Tibial nerve (tissue), 4 donors: ENCODE data around the gene ARSD. TPM values are rescaled to one million over a fixed set of nuclear protein-coding genes. Genes with fewer than 3 reads are reported as not detected.
"Not testable (repeated sequence)": the region's sequence is repeated elsewhere in the genome, so short reads cannot be mapped to it uniquely, and the experiment has no call there.

Source experiments
- DNase-seq, 2 donors: peaks; one replicate each; pipeline ENCODE4 v3.0.0-alpha.2; 2019; ENCODE audit warnings: low spot score in 2 of 2
- H3K27ac ChIP-seq, 4 donors: fragments of 200-600 bp; sonication (generic) in 3 of 4; one replicate each; pipeline ENCODE4 v1.5.1; 2017 to 2019; ENCODE audit warnings: mild to moderate bottlenecking in 1 of 4
- H3K27me3 ChIP-seq, 2 donors: fragments of 200-600 bp; sonication (generic) in 1 of 2; one replicate each; pipeline versions ENCODE4 v1.5.1 to v1.6.0; 2017 to 2019
- H3K36me3 ChIP-seq, 3 donors: fragments of 200-600 bp; sonication (generic); one replicate each; pipeline ENCODE4 v1.5.1; 2018 to 2019
- H3K4me1 ChIP-seq, 4 donors: fragments of 200-600 bp; sonication (generic) in 3 of 4; one replicate each; pipeline ENCODE4 v1.5.1; 2017 to 2019
- H3K4me3 ChIP-seq, 4 donors: fragments of 200-600 bp; sonication (generic) in 3 of 4; one replicate each; pipeline ENCODE4 v1.5.1; 2017 to 2019; ENCODE audit warnings: mild to moderate bottlenecking in 1 of 4, moderate library complexity in 1 of 4
- H3K9me3 ChIP-seq, 4 donors: fragments of 200-600 bp; sonication (generic) in 3 of 4; one replicate each; pipeline ENCODE4 v1.5.1; 2017 to 2019
- EP300 ChIP-seq, 2 donors: sonication (generic); formaldehyde crosslinking; IDR thresholded peaks; one replicate each; pipeline ENCODE4 v1.6.1; 2017; ENCODE audit warnings: antibody characterized with exemption in 2 of 2, mild to moderate bottlenecking in 1 of 2
- POLR2A ChIP-seq, 2 donors: fragments of 450-650 bp; IDR thresholded peaks; one replicate each; pipeline ENCODE4 v1.6.1; 2017; ENCODE audit warnings: antibody characterized with exemption in 2 of 2, mild to moderate bottlenecking in 2 of 2, moderate library complexity in 2 of 2
- WGBS, 2 donors: methylation state at CpG; one replicate each; pipeline ENCODE4 v1.1.5; 2018; 5-methylcytosine and 5-hydroxymethylcytosine counted together
- total RNA-seq, 4 donors: library from RNA; depleted of rRNA; stranded (reverse); fragments of >200 nt; gene quantifications; one replicate each; pipeline ENCODE4 v1.1.0, GENCODE V29; 2016
- TF ChIP-seq, protein P1 (sequence below), 5 experiments: fragments of 200-600 bp in 3 of 5; fragments of 450-650 bp in 2 of 5; sonication (generic) in 3 of 5; IDR thresholded peaks; one replicate each; pipeline ENCODE4 v1.5.1; 2016 to 2019; ENCODE audit warnings: antibody characterized with exemption in 5 of 5, mild to moderate bottlenecking in 3 of 5, moderate library complexity in 2 of 5

ARSD gene
- total RNA-seq, 4 donors from 2014 or later = 17.1 to 28.6 (median 26.0) TPM

GRCh38 chrX:2954541-2954940 lies 25.4 kb upstream of the ARSD start:
- Histone ChIP-seq H3K4me1 (no peaks in the 10 kb centered on the region), H3K27ac (no peak overlapping the region), H3K4me3 (no peak overlapping the region), H3K27me3 (no peaks in the 10 kb centered on the region), H3K9me3 (no peaks in the 10 kb centered on the region), H3K36me3 (peaks cover 0 to 11% (median 0%) of the 10 kb centered on the region in 3 donors)
- DNase-seq = no peak
- TF ChIP-seq POLR2A (IDR thresholded peaks at IDR 0.05) (no peak), EP300 (IDR thresholded peaks at IDR 0.05) (no peak)
- TF ChIP-seq, protein P1, sequence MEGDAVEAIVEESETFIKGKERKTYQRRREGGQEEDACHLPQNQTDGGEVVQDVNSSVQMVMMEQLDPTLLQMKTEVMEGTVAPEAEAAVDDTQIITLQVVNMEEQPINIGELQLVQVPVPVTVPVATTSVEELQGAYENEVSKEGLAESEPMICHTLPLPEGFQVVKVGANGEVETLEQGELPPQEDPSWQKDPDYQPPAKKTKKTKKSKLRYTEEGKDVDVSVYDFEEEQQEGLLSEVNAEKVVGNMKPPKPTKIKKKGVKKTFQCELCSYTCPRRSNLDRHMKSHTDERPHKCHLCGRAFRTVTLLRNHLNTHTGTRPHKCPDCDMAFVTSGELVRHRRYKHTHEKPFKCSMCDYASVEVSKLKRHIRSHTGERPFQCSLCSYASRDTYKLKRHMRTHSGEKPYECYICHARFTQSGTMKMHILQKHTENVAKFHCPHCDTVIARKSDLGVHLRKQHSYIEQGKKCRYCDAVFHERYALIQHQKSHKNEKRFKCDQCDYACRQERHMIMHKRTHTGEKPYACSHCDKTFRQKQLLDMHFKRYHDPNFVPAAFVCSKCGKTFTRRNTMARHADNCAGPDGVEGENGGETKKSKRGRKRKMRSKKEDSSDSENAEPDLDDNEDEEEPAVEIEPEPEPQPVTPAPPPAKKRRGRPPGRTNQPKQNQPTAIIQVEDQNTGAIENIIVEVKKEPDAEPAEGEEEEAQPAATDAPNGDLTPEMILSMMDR (IDR thresholded peaks at IDR 0.05) = no peak
- 88 to 94% methylated on average over 4 of the region's 4 CpGs for WGBS, 2 donors

- not testable (repeated sequence) for H3K4me3 ChIP-seq, DNase-seq, H3K27me3 ChIP-seq, H3K4me1 ChIP-seq, H3K27ac ChIP-seq, H3K9me3 ChIP-seq, H3K36me3 ChIP-seq
- WGBS, 2 donors = 92 to 99% methylated on average over 14 to 20 of the region's 20 CpGs
Measured at GRCh38 chrX:2937942-2938341, 8.8 kb upstream of the ARSD start.

- Histone ChIP-seq H3K27me3 (no peaks in the 10 kb centered on the region), H3K4me1 (no peaks in the 10 kb centered on the region), H3K36me3 (peaks cover 0 to 6% (median 0%) of the 10 kb centered on the region in 3 donors), H3K4me3 (no peak overlapping the region), H3K27ac (no peak overlapping the region), H3K9me3 (peaks cover 0 to 12% (median 0%) of the 10 kb centered on the region in 4 donors)
- 76 to 86% methylated on average over 10 to 16 of the region's 18 CpGs for WGBS, 2 donors
- no peak for DNase-seq
- TF ChIP-seq, protein P1 (IDR thresholded peaks at IDR 0.05) = no peak
- TF ChIP-seq EP300 (IDR thresholded peaks at IDR 0.05) (no peak), POLR2A (IDR thresholded peaks at IDR 0.05) (no peak)
Measured at GRCh38 chrX:2934715-2935710, 5.9 kb upstream of the ARSD start.

DNA sequence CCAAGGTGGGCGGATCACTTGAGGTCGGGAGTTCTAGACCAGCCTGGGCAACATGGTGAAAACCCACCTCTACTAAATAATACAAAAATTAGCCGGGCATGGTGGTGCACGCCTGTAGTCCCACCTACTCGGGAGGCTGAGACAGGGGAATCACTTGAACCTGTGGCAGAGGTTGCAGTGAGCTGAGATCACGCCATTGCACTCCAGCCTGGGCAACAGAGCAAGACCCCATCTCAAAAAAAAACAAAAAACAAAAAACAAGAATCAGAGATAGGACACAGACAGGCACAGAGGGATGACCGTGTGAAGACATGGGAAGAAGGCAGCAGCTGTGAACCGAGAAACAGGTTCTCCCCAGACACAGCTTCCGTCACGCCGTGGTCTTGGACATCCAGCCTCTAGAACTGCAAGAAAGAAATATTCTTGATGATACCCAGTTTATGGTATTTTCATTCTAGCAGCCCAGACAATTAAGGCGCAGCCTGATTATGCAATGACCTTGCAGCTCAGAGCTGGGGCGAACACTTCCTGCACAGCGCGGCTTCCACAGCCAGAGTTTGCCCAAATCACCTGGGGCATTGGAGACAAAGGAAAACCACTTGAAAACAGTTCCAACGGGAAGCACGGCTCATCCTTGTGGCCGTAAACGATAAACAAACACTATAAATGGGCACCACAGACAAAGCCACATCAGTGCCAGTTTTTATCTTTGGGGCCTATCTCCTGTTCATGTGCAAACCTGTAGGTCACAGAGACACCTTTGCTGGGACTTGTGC lies 4.2 kb upstream of the ARSD start:
- H3K27me3 ChIP-seq = no peaks in the 10 kb centered on the region
- H3K36me3 ChIP-seq = peaks cover 0 to 6% (median 0%) of the 10 kb centered on the region in 3 donors
- no peaks in the 10 kb centered on the region for H3K4me1 ChIP-seq
- no peak overlapping the region for H3K27ac ChIP-seq
- TF ChIP-seq POLR2A (IDR thresholded peaks at IDR 0.05) (no peak), EP300 (IDR thresholded peaks at IDR 0.05) (no peak)
- TF ChIP-seq, protein P1 (IDR thresholded peaks at IDR 0.05) = no peak
- 76 to 78% methylated on average over 16 to 19 of the region's 19 CpGs for WGBS, 2 donors
- no peak for DNase-seq
- peaks cover 0 to 12% (median 0%) of the 10 kb centered on the region in 4 donors for H3K9me3 ChIP-seq
- H3K4me3 ChIP-seq = no peak overlapping the region

GRCh38 chrX:2931612-2932011 lies 2.5 kb upstream of the ARSD start:
- Histone ChIP-seq H3K4me3 (no peak overlapping the region), H3K36me3 (peaks cover 0 to 4% (median 0%) of the 10 kb centered on the region in 3 donors), H3K9me3 (peaks cover 0 to 12% (median 0%) of the 10 kb centered on the region in 4 donors), H3K27me3 (no peaks in the 10 kb centered on the region), H3K27ac (no peak overlapping the region), H3K4me1 (no peaks in the 10 kb centered on the region)
- WGBS, 2 donors = 60 to 80% methylated on average over 4 of the region's 4 CpGs
- no peak for TF ChIP-seq EP300 (IDR thresholded peaks at IDR 0.05)
- TF ChIP-seq, protein P1 (IDR thresholded peaks at IDR 0.05) = no peak
- TF ChIP-seq POLR2A (IDR thresholded peaks at IDR 0.05) = no peak
- DNase-seq = no peak
